HG03097 (cell line): ENCODE results near the gene MED15.
A peak's percentile ranks its signal among the peaks of the same experiment; 100 is the strongest.
"Not testable (repeated sequence)": the region's sequence is repeated elsewhere in the genome, so short reads cannot be mapped to it uniquely, and the experiment has no call there.

Experiments
- ATAC-seq: cut with Tn5 transposase; IDR thresholded peaks from one replicate; pipeline ENCODE4 v1.9.1; 2021; ENCODE audit not compliant: unreplicated experiment, low FRiP score

MED15 gene

DNA sequence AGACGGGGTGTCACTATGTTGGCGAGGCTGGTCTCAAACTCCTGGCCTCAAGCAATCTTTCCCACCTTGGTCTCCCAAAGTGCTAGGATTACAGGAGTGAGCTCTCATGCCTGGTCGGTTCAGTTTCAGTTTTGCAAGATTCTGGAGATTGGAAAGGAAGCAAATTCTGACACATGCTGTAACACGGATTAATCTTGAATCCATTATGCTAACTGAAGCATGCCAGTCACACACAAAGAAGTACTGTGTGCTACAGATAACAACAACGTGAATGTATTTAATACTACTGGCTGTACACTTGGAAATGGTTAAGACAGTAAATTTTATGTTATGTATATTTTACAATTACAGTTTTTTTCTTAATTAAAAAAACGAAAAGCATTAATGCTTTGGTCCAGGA lies 107.6 kb downstream of the MED15 start:
- ATAC-seq, result no peak

DNA sequence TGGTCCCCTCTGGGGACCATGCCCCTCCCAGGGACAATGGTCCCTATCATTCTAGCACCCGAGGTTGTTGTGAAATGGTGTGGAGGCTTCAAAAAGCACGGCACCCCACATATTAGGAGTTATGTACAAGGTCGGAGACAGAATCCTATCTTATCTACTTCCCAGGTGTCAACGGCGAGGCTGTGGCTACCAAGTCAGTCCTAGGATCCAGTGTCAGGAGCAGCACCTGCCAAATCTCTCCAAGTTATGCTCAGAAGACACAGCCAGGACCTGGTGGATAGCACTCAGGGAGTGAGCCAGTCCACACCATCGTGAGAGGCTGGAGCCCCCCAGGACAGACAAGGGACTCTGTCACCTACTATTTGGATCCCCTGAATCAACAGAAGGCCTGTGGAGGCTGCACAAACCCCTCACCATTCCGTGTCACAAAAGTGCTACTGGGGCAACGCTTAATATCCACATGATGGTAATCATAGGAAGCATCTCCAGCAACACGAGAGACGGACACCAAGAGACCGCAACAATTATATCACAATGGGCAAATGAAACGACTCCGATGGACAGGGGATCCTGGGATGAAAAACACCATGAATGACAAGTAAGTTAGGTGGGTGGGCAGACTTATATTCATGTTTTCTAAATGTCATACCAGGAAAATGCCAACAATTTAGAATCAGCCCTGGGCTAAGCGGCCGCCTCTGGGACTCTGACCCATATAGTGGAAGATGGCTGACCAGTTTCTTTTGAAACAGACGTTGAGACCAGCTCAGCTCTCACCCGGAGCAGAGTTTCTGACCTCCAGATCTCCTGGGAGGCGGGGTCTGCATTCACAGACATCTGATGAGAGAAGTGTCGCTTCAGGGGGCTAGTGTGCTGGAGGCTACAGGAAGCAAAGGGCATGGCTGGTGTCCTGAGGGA lies 108.4 kb downstream of the MED15 start:
- no peak for ATAC-seq

DNA sequence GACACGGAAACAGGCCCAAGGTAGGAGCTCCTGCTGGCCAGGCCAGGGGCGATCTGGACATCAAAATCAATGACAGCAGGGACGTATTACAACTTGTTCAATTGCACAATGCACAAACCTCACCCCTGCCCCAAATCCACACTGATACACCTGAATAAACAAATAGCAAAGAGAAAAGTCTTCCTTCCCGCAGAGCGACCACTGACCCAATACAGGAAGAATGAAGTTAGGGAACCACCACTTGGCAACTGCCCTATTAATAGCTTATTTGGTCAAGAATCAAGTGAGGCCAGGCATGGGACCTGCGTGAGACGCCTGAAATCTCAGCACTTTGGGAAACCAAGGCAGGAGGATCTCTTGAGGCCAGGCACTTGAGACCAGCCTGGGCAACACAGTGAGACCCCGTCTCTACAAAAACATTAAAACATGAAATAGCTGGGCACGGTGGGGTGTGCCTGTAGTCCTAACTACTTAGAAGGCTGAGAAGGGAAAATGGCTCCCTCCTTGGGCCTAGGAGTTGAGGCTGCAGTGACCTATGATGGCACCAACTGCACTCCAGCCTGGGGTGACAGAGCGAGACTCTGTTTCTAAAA lies 109.1 kb downstream of the MED15 start:
- ATAC-seq, result no peak

DNA sequence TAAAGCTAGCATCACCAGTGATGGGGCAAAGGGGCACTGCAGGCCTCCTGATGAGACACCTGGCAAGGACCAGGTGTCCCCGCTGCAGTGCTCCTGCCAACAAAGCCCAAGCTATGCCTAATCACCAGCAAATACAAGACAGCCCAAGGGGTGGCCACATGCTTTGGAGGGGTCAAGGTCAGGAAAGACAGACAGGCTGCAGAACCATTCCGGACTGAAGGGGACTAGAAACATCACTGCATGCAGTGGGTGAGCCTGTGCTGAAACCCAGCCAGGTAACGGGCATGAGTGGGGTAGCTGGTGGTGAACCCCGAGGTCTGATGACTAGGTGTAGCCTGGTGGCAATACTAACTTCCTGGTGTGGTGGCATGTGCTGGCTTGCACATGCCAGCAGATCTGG lies 111.1 kb downstream of the MED15 start:
- ATAC-seq, result no peak

DNA sequence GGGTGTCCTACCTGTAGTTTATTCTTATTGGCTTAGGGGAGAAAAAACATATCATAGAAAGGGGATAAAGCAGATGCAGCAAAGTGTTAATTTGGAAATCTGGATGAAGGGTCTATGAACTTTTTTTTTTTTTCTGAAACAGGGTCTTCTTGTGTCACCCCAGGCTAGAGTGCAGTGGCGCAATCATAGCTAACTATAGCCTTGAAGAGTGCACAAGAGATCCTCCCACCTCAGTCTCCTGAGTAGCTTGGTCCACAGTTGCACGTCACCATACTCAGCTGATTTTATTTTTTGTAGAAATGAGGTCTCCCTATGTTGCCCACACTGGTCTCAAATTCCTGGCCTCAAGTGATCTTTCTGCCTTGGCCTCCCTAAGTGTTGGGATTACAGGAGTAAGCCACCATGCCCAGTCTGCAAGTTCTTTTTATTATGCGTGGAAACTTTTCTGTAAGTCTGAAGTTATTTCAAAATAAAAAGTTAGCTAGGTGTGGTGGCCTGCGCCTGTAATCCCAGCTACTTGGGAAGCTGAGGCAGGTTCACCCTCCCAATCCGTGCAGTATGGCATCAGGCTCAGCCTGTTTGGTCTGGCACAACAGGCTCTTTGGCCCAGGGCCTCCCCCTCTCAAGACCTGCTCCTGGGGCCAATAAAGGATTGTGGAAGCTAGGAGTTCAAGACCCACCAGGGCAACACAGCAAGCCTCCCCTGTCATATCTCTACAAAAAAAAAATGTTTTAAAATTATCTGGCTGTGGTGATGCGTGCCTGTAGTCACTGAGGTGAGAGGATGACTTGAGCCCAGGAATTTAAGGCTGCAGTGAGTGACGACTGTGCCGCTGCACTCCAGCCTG lies 111.9 kb downstream of the MED15 start:
- no peak for ATAC-seq

DNA sequence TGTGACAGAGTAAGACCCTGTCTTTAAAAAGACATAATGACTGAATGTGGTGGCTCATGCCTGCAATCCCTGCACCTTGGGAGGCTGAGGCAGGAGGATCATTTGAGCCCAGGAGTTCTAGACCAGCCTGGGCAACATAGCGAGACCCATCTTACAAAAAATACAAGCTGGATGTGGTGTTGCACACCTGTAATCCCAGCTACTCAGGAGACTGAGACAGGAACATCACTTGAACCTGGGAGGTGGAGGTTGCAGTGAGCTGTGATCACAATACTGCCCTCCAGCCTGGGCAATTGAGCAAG lies 112.4 kb downstream of the MED15 start:
- ATAC-seq, result not testable (repeated sequence)

DNA sequence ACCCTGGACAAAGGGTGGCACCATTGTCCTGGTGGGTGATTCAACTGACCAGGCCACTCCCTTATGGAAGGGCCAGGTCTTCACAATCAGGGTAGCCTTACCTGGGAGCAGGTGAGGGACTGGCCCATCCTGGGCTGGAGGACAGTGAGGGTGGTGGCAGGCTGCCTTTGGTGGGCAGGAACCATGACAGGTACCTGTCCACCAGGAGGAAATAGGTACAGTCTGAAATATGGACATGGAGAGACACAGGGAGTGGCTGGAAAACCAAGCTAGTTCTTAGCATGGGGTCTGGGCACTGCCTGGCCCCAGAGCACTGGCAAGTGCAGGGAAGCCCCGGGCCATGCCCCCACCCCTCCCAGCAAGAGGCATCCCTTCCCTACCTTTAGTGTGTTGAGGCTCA lies 113.8 kb downstream of the MED15 start:
- ATAC-seq, result no peak

DNA sequence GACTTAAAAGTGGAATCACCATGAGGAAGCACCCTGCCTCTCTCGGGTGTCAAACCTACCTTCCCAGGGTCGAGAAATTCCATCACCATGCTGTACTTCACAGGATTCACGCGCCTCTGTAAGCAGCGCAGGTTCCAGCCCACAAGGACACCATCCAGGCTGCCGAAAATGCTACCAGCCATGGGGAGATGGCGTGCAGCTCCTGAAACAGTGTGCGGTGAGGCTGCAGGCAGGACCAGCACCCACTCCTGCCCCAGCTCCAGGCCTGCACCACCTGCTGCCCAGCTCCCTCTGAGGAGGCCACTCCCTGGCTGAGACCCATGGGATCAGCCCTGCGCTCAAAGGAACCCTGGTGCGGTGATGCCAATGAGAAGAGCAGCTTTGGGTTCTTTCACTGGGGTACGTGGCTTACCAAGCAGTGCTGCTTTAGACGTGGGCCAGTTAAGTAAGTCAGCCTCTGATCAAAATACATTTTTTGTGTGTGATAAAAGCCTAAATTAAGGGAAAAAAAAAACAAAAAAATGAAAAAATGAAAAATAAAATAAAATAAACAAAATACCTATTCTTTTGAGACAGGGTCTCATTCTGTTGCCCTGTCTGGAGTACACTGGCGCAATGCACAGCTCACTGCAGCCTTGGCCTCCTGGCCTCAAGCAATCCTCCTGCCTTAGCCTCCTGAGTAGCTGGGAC lies 115.4 kb downstream of the MED15 start:
- no peak for ATAC-seq

DNA sequence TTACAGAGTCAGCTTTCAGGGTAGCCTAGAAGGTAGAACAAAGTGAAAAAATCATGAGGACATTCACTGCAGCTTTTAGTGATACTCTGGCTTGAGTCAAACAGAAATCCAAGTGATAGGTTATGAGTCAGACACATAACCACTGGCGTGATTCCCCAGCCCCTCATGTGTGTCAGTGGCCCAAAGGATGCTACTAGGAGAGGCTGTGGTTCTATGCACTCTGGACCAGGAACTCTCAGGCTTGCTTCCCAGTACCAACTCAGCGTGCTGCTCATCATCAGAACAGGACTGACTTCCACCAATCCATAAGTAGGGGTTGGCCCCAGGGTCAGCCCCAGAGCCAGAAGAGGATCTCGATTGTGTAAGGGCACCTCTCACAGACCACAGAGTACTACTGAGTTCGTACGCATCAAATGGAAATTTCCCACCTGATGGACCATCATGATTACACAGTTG lies 116.8 kb downstream of the MED15 start:
- ATAC-seq, result peak; percentile 58

DNA sequence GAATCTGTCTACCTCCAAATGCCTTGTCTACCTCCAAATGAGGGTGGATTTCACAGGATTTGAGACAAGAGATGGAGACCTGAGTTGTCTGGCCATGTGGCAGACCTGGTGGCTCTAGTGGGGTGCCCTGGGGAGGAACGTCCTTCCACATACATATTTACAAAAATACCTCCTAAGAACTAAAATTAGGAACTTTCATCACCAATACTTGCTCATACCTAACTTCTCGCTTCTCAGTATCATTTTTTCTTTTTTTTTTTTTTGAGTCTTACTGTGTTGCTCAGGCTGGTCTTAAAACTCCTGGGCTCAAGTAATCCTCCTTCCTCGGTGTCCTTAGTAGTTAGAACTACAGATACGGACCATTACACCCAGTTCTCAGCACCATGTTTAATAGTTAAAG lies 117.9 kb downstream of the MED15 start:
- ATAC-seq, result no peak

DNA sequence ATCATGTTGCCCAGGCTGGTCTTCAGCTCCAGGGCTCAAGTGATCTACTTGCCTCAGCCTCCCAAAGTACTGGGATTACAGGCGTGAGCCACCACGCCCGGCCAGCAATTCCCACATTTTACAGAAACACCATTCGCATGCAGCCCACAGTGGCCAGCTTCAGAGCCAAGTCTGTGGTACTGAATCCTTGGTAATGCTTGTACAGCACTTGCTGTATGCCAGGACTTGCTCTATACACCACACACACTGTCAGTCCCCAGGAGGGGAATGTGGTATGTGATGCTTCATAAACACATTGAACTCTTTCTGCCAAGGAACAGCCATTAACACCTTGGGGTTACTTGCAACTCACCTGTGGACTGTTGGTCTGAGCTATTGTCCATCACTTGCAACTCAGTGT lies 119.4 kb downstream of the MED15 start:
- ATAC-seq, result no peak

DNA sequence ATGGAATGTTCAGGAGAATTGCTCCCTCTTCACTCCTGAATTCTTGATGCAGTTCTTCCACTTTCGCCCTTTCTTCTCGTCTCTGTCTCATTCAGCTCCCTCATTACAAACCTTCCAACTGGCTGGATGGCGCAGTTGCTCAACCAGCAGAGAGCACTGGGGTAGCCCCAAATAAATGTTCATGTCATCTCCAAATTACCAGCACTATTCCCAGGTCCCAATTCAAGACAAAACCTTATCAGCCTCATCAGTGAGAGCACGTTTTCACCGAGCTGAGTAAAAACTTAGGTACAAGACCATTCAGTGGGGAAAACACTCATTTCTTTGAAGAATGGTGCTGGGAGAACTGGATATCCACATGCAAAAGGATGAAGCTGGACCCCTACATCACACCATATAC lies 120.0 kb downstream of the MED15 start:
- ATAC-seq, result no peak

DNA sequence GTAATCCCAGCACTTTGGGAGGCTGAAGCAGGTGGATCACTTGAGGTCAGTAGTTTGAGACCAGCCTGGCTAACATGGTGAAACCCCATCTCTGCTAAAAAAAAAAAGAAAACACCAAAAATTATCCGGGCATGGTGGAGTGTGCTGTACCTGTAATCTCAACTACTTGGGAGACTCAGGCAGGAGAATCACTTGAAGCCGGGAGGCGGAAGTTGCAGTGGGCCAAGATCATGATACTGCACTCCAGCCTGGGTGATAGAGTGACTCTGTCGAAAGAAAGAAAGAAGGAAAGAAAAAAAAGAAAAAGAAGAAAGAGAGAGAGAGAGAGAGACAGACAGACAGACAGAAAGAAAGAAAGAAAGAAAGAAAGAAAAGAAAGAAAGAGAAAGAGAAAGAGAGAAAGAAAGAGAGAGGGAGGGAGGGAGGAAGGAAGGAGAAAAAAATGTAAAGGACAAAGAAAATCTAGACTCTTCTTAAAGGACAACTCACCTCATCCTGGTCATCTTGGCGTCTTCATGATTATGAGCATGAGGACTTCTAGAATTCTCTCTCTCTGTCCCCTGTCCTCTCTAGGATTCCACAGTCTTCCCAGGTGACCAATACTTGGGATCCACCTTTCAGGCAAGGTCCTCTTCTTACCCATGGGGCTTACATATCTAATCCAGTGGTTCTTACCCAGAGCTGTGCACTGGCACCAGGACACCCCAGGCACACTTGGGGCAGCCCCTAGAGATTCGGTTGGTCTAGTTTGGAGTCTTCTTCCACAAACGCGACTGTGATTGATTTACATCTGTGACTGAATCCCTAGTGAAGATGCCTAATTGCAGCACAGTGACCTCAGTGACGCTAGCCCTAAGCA lies 120.9 kb downstream of the MED15 start:
- ATAC-seq, result no peak

DNA sequence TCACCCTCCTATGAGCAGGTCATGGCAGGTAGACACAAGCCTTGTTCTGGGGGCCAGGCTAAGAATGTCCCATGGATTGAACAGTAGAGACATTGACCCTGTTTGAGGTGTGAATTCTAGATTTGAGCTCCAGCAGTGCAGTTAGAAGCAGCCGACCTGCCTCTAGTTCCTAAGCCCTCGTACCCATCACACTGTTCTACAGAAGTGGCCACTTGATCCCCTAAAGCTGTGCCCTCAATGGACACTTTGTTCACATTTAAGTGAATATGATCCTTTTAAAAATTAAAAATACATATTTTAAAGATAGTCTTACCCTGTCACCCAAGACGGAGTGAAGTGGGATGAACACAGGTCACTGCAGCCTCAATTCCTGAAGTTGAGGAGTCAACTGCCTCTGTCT lies 122.0 kb downstream of the MED15 start:
- ATAC-seq, result no peak

DNA sequence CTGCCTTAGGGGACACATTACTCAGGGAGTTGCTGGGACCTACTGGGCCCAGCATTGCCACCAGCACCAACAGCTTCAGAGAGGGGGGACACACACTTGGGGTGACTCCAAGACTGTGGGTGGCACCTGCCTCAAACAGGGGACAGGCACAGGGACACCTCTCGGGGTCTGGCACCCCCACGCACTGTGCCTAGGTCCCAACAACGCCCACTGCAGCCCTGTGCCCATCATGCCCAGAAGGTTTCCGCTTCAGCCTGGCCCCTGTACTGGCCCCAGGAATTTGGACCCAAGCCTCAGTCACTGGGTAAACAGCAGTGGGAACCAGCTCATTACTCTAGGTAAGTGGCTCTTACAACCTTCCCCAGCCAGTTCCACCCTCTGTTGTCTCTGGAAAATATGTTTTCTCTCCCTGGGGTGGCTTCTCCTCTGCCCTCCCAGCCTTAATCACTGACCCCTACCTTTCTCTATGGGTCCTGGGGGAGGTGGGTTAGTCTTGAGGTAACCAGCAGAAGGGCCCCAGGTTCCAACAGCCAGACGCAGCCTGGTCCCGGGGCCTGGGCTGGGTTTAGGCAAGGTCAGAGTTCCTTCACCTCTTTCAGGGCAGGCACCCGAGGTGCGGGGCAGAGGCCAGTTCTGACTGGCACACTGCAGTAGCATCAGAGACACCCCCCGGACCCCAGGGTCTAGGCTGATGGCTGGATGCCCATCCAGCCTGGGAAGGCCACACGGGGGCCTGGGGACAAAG lies 123.6 kb downstream of the MED15 start:
- ATAC-seq, result no peak

DNA sequence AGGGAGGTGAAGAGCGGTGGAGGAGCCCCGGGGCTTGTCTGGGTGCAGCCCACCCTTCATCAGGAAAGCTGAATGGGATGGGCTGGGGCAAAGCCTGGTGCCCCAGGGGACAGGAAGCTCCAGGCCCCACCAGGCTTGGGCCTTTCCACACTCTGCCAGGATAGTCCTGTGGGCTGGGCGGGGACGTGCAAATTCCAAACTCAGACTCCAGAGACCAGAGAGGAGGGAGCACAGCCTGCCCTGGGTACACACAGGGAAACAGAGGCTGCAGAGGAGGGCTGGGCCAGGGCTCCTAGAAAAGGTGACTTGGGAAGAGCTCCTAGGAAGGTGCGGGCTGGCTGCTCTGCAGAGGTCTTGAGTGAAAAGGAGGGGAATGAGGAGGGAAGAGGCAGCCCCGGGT lies 124.7 kb downstream of the MED15 start:
- no peak for ATAC-seq

DNA sequence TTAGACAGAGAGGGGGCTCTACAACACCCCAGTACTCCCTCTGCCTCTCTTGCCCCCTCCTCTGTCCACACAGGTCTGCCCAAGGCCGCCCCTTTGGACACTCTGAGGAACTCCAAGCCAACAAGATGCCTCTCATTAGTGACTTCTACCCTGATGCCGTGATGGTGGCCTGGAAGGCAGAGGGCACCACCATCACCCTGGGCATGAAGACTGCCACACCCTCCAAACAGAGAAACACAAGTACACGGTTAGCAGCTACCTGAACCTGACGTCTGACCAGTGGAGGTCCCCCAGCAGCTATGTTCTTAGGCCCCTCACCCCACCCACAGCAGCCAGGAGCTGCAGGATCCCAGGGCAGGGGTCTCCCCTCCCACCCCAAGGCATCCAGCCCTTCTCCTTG lies 125.1 kb downstream of the MED15 start:
- no peak for ATAC-seq

DNA sequence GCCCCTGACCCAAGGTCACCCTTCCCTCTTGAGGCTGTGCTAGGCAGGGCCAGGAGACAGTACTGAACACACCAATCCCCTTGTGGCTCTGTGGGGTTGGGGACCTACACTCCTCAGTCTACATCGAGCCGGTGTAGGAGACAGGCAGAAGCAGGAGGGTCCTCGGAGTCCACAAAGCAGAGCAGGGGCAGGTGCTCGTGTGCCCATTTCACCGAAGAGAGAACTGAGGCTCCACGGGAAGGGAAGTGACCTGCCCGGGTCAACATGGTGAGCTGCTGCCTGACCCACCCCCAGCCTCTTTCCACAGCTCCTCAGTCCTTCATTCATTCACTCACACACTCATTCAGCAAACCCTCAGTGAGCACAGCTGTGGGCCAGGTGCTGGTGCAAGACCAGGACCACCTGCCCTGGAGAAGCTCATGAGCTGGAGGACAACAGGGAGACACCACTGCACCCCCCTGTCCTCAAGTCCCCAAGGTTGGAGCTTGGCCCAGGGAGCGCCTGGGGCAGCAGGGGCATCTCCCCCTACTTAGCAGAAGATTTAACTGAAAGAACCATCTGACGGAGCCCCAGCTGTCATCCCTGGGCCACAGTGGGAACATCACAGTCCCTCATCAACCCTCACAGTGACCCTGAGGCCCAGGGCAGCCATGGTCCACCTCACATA lies 127.3 kb downstream of the MED15 start:
- no peak for ATAC-seq

DNA sequence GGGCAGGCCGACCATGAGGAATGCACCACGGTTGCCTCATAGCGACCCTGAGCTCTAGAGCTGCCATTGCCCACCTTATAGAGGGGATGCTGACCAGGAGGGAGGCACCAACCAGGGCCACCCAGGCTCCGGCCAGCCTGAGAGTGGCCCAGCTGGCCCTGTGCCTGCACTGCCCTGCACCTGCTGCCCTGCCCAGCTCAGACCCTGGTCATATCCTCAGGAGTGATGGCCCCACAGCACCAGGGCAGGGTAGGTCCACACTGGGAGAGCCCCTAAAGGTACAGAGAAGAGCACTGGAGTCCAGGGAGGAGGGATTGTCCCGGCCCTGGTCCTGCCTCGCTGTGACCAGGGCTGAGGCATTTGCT lies 127.8 kb downstream of the MED15 start:
- no peak for ATAC-seq
